Left lobe of liver (tissue), 2 donors: Measurements from ENCODE around the gene ACER3. TPM values are rescaled to one million over a fixed set of nuclear protein-coding genes. Genes with fewer than 3 reads are reported as not detected.
"Not testable (repeated sequence)": the region's sequence is repeated elsewhere in the genome, so short reads cannot be mapped to it uniquely, and the experiment has no call there.

Source experiments
- ATAC-seq: fragments of 200-7000 bp; cut with Tn5 transposase; one replicate; pipeline ENCODE4 v1.9.1; 2020; ENCODE audit warnings: mild to moderate bottlenecking, moderate library complexity
- DNase-seq: peaks from one replicate; pipeline ENCODE4 v3.0.0-alpha.2; 2020; ENCODE audit warnings: low spot score
- total RNA-seq: library from RNA; stranded (reverse); gene quantifications from one replicate; pipeline ENCODE4 v1.2.1, GENCODE V29; 2021
- donor health status: DM: no; HTN: no; CAD: no; lungs with moderate emphysema.
- donor health status: DM: no; HTN: yes; CAD: no.

ACER3 gene
- total RNA-seq, 1 donor from 2014 or later = 4.8 TPM

DNA sequence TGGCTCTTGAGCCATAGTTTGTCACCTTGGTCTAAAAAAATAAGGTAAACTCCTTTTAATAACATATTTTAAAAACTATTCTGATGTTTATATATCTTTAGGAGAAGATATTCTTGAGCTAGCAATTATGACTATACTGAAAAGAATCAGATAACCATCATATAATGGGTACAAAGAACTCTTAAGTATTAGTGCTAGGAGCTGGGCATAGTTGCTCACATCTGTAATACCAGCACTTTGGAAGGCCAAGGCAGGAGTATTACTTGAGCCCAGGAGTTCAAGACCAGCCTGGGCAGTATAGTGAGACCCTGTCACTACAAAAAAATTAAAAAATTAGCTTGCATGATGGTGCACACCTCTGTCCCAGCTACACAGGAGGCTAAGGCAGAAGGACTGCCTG is 119.5 kb downstream of the ACER3 start:
- ATAC-seq = no peak
- no peak for DNase-seq

DNA sequence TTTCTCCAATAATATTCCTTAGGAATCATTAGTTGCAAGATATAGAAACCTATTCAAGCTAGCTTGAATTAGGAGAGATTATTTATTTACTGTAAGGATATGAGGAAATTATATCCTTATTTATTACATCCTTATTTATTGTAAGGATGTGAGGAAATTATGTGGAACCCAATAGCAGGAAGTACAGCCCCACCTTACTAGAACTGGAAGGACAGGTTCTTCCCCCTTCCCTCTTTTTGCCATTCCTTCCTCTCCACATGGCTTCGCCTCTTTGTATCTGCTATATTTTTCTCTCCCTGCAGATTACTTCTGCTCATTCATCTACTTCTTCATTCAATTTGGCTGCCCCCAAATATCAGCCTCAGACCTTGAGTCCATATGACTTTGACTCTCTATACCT is 124.0 kb downstream of the ACER3 start:
- DNase-seq (no peak), ATAC-seq (no peak)

DNA sequence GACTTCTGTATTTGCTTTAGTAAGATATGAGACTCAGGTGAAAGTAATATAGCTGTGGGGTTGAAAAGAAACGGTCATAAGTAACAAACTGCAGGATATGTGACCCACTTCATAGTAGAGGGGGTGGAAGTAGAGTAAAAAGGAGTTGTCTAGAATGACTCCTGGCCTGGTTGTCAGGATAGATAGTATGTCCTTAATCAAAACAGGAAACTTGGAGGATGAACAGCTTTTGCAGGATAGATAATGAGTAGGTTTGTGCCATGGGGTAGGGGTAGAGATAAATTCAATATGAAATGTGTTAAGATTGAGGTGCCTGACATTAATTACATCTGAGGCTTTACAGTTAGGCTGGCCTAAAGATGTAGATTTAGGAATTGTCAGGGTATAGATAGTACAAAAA is 126.5 kb downstream of the ACER3 start:
- no peak for ATAC-seq
- no peak for DNase-seq

DNA sequence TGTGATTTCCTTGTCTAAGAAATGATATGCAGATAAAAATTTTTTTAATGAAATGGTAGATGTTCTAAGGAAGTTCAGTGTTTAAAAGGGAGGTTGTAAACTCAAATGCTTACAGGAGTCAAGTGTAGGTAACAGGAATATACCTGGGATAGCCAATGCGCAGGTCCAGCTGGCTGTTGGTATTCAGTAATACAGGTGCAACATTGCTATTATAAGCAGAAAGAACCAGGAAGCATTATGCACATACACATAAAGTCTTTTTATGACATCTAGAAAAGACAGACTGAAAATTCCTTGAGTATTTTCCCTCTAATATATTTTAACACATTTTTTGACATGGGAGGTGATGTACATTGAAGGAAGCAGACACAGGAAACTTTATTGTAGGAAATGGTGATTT is 129.9 kb downstream of the ACER3 start:
- DNase-seq (no peak), ATAC-seq (no peak)

DNA sequence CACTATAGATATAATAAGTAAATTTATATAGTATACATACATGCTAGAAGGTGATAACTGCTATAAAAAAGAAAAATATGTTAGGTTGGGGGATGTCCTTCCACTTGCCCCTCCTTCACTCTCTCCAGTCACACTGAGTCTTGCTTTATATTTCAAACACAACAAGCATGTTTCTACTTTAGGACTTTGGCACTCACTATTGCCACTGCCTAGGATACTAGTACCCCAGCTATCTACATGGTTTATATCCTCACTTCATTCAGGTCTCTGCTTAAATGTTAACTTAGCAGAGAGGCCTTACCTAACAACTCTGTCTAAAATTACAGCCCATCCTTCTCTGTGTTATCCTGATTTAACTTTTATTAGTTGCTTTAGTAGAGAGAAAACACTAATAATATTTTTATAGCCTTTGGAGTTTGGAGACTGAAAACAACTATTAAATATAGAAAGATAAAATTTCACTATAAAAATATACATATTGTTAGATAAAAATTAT is 134.4 kb downstream of the ACER3 start:
- no peak for DNase-seq
- ATAC-seq = no peak

DNA sequence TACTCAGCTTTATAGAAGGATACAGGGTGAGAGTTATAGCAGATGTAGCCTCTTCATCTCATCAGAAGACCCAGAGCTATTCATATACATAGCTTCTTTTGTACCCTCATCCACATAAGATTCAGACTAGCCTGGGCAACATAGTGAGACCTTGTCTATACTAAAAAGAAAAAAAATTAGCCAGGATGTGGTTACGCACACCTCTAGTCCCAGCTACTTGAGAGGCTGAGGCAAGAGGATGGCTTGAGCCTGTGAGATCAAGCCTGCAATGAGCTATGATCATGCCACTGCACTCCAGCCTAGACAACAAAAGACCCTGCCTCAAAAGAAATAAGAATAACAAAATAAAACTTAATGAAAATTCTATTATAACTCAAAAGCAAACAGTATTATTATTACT is 136.8 kb downstream of the ACER3 start:
- DNase-seq (no peak), ATAC-seq (no peak)

DNA sequence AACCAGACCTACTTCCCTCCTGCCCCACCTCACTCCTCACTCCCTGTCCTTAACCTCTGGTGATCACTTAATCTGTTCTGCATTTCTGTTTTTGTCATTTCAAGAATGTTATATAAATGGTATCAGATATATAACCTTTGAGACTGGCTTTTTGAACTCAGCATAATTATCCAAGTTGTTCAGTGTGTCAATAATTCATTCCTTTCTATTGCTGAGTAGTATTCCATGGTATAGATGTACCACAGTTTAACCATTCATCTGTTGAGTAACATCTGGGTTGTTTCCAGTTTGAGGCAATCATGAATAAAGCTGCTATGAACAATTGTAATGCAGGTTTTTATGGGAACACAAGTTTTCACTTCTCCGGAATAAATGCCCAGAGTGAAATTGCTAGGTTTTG is 138.9 kb downstream of the ACER3 start:
- ATAC-seq (no peak), DNase-seq (no peak)

DNA sequence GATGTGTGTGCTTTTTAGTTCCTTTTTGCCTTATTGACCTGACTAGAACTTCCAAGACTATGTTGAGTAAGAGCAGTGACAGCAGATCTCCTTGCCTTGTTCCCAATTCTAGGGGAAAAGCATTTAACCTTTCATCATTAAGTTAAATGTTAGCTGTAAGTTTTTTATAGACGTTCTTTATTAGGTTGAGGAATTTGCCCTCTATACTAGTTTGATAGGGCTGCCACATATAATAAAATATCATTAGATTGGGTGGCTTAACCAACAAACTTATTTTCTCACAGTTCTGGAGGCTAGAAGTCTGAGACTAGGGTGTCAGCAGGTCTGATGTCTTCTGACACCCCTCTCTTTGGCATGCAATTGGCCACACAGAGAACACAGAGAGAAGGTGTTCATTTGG is 140.9 kb downstream of the ACER3 start:
- no peak for ATAC-seq
- DNase-seq = no peak

DNA sequence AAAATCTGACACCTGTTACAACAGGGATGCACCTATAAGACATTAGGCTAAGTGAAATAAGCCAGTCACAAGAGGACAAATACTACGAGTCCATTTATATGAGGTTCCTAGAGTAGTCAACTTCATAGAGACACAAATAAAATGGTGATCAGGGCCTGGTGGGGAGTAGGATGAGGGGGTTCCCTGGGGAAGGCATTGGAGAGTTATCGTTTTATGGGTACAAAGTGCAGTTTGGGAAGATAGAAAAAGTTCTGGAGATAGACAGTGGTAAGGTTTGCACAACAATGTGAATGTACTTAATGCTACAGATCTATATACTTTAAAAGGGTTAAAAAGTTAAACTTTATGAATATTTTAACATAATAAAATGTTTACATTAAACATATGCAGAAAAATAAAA is 142.1 kb downstream of the ACER3 start:
- DNase-seq (no peak), ATAC-seq (no peak)

DNA sequence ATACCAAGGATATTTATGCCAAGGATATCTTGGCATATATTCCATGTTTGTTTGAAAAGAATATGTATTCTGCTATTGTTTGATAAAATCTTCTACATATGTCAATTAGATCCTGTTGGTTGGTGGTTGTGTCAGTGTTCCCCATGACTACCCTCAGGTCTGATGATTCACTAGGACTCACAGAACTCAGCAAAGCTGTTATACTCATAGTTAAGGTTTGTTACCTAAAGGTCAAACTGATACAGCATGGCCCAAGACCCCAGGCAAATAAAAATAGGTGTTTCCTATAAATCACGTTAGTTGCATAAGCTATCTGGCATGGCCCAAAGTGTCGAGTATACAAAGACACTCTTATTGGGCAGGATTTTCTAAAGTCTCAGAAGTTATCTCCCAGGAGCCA is 143.2 kb downstream of the ACER3 start:
- ATAC-seq (no peak), DNase-seq (no peak)

DNA sequence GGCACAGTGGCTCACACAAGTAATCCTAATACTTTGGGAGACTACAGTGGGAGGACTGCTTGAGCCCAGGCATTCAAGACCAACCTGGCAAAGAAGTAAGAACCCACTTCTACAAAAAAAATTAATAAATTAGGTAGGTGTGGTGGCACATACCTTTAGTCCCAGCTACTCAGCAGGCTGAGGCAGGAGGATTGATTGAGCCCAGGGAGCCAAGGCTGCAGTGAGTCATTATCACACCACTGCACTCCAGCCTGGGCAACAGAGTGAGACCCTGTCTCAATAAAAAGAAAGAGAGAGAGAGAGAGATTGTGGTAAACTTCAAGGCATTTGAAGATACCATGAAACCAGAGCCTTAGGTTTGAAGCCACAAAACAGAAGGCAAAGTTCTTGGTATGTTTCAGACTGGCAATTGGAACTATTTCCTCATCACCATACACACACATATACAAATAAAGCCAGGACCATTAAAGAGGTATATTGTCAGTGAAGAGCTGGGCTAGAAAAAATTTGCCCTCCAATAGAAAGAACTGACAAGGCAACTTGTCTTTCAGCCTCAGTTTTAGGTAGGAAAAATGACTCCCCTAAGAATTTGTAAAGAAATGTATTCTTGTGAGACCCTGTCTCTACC is 148.9 kb downstream of the ACER3 start:
- ATAC-seq (no peak), DNase-seq (no peak)

DNA sequence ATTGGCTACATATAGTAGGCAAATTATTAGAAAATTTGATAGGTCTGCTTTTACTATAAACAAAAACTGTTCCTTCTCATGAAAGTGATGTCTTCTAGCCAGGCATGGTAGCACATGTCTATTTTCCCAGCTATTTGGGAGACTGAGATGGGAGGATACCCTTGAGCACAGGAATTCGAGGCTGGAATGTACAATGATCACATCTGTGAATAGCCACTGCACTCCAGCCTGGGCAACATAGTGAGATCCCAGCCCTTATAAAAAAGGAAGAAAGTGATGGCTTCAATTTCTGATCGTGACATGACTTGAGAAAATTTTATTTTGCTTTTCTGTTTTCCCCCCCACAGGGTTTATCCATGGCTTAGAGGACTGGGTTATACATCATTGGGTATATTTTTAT is 154.0 kb downstream of the ACER3 start:
- no peak for DNase-seq
- ATAC-seq = no peak

DNA sequence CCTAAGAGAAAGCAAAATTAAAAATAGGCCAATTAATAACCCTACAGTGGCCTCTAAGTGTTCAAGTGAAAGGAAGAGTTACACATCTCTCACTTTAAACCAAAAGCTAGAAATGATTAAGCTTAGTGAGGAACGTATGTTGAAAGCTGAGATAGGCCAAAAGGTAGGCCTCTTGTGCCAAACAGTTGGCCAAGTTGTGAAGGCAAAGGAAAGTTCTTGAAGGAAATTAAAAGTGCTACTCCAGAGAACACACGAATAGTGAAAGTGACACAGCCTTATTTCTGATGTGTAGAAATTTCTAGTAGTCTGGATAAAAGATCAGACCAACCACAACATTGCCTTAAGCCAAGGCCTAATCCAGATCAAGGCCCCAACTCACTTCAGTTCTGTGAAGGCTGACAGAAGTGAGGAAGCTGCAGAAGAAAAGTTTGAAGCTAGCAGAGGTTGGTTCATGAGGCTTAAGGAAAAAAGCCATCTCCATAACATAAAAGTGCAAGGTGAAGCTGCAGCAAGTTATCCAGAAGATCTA is 157.7 kb downstream of the ACER3 start:
- DNase-seq, ATAC-seq: not testable (repeated sequence)

DNA sequence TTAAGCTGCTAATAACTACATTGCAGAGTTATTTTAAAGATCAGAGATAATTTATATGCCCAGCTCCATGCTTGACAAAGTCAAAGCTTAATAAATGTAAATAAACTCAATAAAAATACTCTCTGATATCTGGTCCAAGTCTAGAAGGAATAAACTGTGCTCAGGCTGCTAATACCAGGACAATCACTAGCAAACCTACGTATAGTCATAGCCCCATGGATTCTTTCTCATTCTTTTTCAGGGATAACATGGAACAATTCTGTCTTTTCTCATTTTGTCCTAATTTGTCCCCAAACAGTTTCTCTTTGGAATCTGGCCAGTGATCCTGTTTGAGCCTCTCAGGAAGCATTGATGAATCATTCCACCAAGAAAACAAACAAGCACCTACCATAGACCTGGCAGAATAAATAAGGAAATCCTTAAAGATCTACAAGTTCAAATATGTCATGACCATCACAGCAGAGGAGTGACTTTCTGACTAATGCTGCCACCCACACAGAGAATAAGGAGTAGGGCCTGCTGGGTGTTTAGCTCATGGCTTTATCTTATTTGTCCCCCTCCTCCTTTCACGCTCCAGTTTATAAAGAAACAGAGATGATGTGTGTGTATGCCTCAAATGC is 159.4 kb downstream of the ACER3 start:
- DNase-seq (no peak), ATAC-seq (no peak)

DNA sequence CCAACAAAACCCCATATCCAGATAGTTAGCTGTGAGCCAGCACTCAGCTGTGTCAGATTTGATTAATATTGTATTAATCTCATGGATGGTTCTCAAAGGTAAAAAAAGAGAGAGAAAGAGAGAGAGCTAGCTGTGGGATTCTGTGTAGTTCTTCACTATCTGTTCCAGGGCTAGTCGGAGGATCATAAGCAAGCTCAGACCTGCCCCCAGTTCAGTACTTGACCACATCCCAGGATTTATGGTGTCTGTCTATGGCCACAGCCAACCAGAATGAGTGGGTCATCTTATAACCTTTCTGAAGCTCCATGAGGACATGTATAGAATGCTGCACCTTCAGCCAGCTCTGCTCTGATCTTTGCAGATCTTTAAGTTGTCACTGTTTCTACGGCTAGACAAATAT is 160.0 kb downstream of the ACER3 start:
- no peak for ATAC-seq

DNA sequence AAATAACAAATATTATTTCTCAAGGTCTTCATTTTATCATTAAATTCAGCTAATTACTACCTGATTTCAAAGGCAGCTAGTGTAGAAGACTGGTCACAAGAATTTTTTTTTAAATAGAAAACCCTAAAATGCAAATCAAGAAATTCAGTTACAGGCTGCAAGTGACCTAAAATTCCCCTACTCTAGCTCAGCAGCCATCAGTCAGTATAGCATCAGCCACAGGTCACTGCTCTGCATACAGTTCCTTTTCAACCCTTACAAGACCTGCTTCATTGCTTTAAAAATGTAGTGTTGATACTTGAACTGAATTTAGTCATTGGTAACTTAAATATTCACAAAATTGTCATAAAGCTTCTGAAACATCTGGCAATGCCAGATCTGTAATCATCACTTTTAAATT is 164.0 kb downstream of the ACER3 start:
- DNase-seq (no peak), ATAC-seq (no peak)

More for the DNA sequence above, 160.0 kb downstream of the ACER3 start:
- DNase-seq = no peak

DNA sequence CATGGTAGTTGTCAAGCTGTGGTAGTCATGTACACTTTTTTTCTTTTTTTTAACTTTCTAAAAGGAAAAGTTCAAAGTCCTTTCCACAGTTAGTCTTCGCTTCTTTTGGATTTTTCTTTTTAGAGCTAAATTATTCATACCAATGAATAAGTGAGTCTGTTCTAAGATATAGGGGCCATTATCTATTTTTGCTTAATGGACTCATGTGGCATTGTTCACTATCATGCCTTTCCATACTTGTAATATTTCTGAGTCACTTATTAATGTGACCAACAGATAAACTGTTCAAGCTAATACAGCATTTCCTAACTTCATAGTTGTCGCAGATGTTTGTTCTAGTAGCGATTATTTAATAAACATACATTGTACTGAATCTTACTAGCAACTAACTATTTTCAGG is 165.5 kb downstream of the ACER3 start:
- DNase-seq (no peak), ATAC-seq (no peak)

DNA sequence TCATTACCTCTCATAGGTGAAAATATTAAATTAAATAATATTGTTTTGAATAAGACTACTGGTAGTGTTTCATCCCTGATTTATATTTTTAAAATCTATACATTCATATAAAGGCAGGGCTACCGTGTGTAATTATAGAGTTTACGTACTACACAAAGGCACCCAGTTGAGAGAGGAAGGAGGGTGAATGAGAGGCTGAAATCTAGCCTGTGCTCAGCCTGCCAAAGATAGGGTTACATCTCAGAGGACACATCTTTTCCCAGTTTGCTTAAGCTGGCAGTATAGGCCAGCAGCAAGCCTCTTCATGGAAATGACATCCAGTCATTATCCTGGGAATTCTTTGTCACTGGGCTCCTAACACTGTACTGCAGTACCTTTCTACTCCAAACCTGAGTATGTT is 166.0 kb downstream of the ACER3 start:
- ATAC-seq = no peak
- no peak for DNase-seq

DNA sequence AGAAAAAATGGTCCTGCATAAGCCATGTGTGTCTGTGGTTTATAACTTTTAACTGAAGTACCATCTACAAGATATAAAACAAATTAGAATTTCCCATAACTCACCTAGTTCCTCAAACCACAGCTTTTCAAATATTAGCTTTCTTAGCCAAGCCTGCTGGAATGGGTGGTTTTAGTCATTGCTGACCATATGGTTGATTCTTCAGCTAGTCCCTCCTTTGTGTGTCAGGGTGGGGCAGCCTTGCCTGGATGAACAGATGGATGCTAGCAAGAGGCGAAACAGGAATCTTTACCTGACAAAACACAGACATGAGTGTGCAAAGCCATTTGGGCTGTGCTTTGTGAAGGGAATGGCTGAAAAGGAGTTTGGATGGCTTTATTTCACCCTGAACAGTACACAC is 166.6 kb downstream of the ACER3 start:
- no peak for ATAC-seq
- DNase-seq = no peak

DNA sequence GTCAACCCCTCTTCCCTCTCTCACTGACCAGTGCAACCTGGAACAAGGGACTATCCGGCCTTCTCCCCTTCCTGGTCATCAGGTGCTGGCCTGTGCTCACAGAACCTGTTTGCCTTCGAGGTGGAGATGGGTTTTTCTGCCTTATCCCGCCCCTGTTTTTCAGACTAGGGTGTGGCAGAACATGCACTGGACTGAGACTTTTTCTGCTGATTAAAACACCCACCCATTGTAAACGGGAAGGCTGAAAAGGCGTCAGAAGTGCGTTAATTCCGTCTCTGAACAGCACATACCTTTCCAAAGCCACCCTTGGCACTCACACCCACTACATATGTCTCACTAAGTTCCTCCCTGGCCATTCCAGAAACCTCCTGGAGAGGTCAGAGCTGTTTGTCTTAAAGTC is 169.1 kb downstream of the ACER3 start:
- DNase-seq = no peak

DNA sequence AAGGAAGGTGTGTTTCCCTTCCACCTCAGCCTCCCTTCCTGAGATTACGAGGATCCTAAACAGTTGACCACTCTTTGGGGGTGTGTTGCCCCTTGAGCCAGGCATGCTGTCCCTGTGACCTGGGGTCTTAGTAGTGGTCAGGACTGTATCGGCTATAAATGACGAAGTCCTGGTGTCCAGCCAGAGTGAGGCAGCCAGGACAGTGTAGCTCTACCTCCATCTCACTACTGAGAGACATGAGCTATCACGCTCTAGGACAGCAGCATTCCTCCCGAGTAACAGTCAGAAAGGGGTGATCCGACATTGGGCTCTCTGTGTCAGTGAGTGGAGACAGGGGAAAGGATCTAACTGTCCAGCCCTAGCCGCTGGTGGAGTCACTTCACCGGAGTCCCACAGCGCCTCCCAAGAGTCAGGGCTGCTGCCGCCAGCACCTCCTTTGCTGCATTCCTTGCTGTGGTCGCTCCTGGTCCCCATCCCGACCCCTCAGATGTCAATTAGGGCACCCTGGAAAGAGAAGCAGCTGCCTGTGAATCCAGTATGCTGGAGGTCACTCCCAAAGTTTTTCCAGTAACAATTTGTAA is 170.2 kb downstream of the ACER3 start:
- no peak for DNase-seq

More for the DNA sequence above, 169.1 kb downstream of the ACER3 start:
- ATAC-seq = no peak

DNA sequence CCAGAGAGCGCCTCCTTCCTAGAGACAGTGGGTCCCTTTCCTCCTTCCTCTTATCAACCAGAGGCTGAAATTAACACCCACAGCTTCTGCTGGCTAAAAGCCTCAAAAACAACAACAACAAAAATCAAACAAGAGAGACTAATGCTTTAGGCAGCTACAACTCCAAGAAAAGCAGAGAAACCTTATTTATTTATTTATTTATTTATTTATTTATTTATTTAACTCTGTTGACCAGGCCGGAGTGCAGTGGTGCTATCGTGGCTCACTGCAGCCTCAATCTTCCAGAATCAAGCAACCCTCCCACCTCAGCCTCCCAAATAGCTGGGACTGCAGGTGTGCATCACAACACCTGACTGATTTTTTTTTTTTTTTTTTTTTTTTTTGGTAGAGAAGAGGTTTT is 170.9 kb downstream of the ACER3 start:
- ATAC-seq = no peak
- no peak for DNase-seq

More for the DNA sequence above, 170.2 kb downstream of the ACER3 start:
- ATAC-seq = no peak
